NCI-H1930 (cell line): ENCODE results near the gene THSD7A.
A peak's percentile ranks its signal among the peaks of the same experiment; 100 is the strongest.

Experiments used
- DNase-seq, 2 experiments: peaks; one replicate each; lab custom pipeline; 2025; lab: John Stamatoyannopoulos, UW

The THSD7A gene

GRCh38 chr7:11810043-11810625 is 21.9 kb downstream of the THSD7A start:
- DNase-seq, result no peak

- no peak for DNase-seq
Measured at GRCh38 chr7:11807000-11807399, 25.0 kb downstream of the THSD7A start.

- DNase-seq, result no peak
Measured at GRCh38 chr7:11804621-11805020, 27.4 kb downstream of the THSD7A start.

GRCh38 chr7:11795231-11795630 is 36.8 kb downstream of the THSD7A start:
- DNase-seq, result no peak

GRCh38 chr7:11792166-11792565 is 39.8 kb downstream of the THSD7A start:
- no peak for DNase-seq

GRCh38 chr7:11788568-11788967 is 43.4 kb downstream of the THSD7A start:
- no peak for DNase-seq

- no peak for DNase-seq
Measured at GRCh38 chr7:11787534-11787933, 44.5 kb downstream of the THSD7A start.

GRCh38 chr7:11786186-11786585 is 45.8 kb downstream of the THSD7A start:
- DNase-seq, result no peak

- DNase-seq, result no peak
Measured at GRCh38 chr7:11784769-11785536, 47.0 kb downstream of the THSD7A start.

GRCh38 chr7:11779864-11780674 is 51.9 kb downstream of the THSD7A start:
- no peak for DNase-seq

GRCh38 chr7:11776039-11776438 is 56.0 kb downstream of the THSD7A start:
- DNase-seq, result peak in 1 of 2 experiments; percentile 3

- DNase-seq, result peak; percentile 28 to 36
Measured at GRCh38 chr7:11775401-11775800, 56.6 kb downstream of the THSD7A start.

GRCh38 chr7:11768263-11768662 is 63.7 kb downstream of the THSD7A start:
- no peak for DNase-seq

- no peak for DNase-seq
Measured at GRCh38 chr7:11767148-11767547, 64.8 kb downstream of the THSD7A start.

GRCh38 chr7:11760372-11760771 is 71.6 kb downstream of the THSD7A start:
- DNase-seq, result peak; percentile 85 to 91

- no peak for DNase-seq
Measured at GRCh38 chr7:11758627-11759111, 73.3 kb downstream of the THSD7A start.

- no peak for DNase-seq
Measured at GRCh38 chr7:11757153-11757552, 74.8 kb downstream of the THSD7A start.

- no peak for DNase-seq
Measured at GRCh38 chr7:11754933-11755332, 77.1 kb downstream of the THSD7A start.

GRCh38 chr7:11754123-11754522 is 77.9 kb downstream of the THSD7A start:
- no peak for DNase-seq

GRCh38 chr7:11753433-11753832 is 78.6 kb downstream of the THSD7A start:
- DNase-seq, result no peak

- DNase-seq, result no peak
Measured at GRCh38 chr7:11751807-11752389, 80.1 kb downstream of the THSD7A start.

- DNase-seq, result no peak
Measured at GRCh38 chr7:11751315-11751714, 80.7 kb downstream of the THSD7A start.
